ENCODE data around the gene USP17L15.
"Not testable (repeated sequence)": the region's sequence is repeated elsewhere in the genome, so short reads cannot be mapped to it uniquely, and the experiment has no call there.

Gene USP17L15, protein sequence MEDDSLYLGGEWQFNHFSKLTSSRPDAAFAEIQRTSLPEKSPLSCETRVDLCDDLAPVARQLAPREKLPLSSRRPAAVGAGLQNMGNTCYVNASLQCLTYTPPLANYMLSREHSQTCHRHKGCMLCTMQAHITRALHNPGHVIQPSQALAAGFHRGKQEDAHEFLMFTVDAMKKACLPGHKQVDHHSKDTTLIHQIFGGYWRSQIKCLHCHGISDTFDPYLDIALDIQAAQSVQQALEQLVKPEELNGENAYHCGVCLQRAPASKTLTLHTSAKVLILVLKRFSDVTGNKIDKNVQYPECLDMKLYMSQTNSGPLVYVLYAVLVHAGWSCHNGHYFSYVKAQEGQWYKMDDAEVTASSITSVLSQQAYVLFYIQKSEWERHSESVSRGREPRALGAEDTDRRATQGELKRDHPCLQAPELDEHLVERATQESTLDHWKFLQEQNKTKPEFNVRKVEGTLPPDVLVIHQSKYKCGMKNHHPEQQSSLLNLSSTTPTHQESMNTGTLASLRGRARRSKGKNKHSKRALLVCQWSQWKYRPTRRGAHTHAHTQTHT

DNA sequence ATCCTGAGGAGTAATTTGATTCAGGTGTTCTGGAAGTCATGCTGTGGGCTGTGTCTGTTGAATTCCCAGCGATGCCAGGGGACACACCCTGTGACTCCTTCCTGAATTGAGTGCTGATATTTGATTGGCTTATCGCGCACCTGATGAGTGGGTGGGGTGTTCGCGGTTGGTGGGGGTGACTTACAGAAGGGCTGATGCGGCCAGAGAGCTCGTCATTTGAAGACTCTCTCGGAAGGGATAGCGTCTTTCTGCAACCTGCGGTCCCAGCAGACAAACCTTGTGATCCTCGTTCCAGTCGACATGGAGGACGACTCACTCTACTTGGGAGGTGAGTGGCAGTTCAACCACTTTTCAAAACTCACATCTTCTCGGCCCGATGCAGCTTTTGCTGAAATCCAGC lies at the start of gene USP17L15:
Gene USP17L15 (plus strand): TSS at position 301 of the 400 bp plus-strand sequence. CDS start 0 bp downstream, at position 301.
- DNase-seq, result not testable (repeated sequence)

DNA sequence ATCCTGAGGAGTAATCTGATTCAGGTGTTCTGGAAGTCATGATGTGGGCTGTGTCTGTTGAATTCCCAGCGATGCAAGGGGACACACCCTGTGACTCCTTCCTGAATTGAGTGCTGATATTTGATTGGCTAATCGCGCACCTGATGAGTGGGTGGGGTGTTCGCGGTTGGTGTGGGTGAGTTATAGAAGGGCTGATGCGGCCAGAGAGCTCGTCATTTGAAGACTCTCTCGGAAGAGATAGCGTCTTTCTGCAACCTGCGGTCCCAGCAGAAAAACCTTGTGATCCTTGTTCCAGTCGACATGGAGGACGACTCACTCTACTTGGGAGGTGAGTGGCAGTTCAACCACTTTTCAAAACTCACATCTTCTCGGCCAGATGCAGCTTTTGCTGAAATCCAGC lies 23.8 kb upstream of the USP17L15 start, which contains the start of gene USP17L10:
Gene USP17L10 (plus strand): TSS at position 301 of the 400 bp plus-strand sequence. CDS start 0 bp downstream, at position 301.
- not testable (repeated sequence) for DNase-seq

DNA sequence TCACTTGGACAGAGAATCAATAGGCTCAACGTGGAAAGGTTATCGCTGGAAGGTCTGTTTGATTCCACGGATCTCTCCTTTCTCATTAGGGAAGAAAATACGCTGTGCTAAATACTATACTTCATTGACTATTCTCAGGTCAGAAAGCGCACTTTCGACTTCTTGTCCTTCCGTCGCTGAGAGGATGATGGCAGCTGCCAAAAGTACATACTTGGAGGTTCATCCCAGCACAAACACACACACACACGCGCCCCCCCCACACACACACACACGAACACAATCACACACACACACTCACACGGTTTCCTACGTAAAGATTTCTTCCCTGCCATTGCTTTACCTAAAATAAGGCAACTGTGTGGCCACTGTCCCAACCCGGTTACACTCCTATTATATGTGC lies 19.5 kb upstream of the USP17L15 start:
- DNase-seq, result not testable (repeated sequence)

DNA sequence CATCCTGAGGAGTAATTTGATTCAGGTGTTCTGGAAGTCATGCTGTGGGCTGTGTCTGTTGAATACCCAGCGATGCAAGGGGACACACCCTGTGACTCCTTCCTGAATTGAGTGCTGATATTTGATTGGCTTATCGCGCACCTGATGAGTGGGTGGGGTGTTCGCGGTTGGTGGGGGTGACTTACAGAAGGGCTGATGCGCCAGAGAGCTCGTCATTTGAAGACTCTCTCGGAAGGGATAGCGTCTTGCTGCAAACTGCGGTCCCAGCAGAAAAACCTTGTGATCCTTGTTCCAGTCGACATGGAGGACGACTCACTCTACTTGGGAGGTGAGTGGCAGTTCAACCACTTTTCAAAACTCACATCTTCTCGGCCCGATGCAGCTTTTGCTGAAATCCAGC lies 19.1 kb upstream of the USP17L15 start, which contains the start of gene USP17L11:
Gene USP17L11 (plus strand): TSS at position 301 of the 400 bp plus-strand sequence. CDS start 0 bp downstream, at position 301.
- DNase-seq, result not testable (repeated sequence)

DNA sequence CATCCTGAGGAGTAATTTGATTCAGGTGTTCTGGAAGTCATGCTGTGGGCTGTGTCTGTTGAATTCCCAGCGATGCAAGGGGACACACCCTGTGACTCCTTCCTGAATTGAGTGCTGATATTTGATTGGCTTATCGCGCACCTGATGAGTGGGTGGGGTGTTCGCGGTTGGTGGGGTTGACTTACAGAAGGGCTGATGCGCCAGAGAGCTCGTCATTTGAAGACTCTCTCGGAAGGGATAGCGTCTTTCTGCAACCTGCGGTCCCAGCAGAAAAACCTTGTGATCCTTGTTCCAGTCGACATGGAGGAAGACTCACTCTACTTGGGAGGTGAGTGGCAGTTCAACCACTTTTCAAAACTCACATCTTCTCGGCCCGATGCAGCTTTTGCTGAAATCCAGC lies 14.3 kb upstream of the USP17L15 start, which contains the start of gene USP17L12:
Gene USP17L12 (plus strand): TSS at position 301 of the 400 bp plus-strand sequence. CDS start 0 bp downstream, at position 301.
- not testable (repeated sequence) for DNase-seq

DNA sequence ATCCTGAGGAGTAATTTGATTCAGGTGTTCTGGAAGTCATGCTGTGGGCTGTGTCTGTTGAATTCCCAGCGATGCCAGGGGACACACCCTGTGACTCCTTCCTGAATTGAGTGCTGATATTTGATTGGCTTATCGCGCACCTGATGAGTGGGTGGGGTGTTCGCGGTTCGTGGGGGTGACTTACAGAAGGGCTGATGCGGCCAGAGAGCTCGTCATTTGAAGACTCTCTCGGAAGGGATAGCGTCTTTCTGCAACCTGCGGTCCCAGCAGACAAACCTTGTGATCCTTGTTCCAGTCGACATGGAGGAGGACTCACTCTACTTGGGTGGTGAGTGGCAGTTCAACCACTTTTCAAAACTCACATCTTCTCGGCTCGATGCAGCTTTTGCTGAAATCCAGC lies 9.6 kb upstream of the USP17L15 start, which contains the start of gene USP17L13:
Gene USP17L13 (plus strand): TSS at position 301 of the 400 bp plus-strand sequence. CDS start 0 bp downstream, at position 301.
- DNase-seq, result not testable (repeated sequence)

DNA sequence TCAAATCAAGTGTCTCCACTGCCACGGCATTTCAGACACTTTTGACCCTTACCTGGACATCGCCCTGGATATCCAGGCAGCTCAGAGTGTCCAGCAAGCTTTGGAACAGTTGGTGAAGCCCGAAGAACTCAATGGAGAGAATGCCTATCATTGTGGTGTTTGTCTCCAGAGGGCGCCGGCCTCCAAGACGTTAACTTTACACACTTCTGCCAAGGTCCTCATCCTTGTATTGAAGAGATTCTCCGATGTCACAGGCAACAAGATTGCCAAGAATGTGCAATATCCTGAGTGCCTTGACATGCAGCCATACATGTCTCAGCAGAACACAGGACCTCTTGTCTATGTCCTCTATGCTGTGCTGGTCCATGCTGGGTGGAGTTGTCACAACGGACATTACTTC lies 3.9 kb upstream of the USP17L15 start:
- not testable (repeated sequence) for DNase-seq

DNA sequence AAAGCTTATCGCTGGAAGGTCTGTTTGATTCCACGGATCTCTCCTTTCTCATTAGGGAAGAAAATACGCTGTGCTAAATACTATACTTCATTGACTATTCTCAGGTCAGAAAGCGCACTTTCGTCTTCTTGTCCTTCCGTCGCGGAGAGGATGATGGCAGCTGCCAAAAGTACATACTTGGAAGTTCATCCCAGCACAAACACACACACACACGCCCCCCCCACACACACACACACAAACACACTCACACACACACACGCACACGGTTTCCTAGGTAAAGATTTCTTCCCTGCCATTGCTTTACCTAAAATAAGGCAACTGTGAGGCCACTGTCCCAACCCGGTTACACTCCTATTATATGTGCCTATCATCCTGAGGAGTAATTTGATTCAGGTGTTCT lies 4.3 kb downstream of the USP17L15 start:
- not testable (repeated sequence) for DNase-seq

DNA sequence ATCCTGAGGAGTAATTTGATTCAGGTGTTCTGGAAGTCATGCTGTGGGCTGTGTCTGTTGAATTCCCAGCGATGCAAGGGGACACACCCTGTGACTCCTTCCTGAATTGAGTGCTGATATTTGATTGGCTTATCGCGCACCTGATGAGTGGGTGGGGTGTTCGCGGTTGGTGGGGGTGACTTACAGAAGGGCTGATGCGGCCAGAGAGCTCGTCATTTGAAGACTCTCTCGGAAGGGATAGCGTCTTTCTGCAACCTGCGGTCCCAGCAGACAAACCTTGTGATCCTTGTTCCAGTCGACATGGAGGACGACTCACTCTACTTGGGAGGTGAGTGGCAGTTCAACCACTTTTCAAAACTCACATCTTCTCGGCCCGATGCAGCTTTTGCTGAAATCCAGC lies 9.4 kb downstream of the USP17L15 start, which contains the start of gene USP17L17:
Gene USP17L17 (plus strand): TSS at position 301 of the 400 bp plus-strand sequence. CDS start 0 bp downstream, at position 301.
- not testable (repeated sequence) for DNase-seq

DNA sequence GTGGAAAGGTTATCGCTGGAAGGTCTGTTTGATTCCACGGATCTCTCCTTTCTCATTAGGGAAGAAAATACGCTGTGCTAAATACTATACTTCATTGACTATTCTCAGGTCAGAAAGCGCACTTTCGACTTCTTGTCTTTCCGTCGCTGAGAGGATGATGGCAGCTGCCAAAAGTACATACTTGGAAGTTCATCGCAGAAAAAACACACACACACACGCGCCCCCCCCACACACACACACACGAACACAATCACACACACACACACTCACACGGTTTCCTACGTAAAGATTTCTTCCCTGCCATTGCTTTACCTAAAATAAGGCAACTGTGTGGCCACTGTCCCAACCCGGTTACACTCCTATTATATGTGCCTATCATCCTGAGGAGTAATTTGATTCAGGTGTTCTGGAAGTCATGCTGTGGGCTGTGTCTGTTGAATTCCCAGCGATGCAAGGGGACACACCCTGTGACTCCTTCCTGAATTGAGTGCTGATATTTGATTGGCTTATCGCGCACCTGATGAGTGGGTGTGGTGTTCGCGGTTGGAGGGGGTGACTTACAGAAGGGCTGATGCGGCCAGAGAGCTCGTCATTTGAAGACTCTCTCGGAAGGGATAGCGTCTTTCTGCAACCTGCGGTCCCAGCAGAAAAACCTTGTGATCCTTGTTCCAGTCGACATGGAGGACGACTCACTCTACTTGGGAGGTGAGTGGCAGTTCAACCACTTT lies 13.9 kb downstream of the USP17L15 start, which contains the start of gene USP17L18:
Gene USP17L18 (plus strand): TSS at position 678 of the 728 bp plus-strand sequence. CDS start 0 bp downstream, at position 678.
- DNase-seq, result not testable (repeated sequence)

DNA sequence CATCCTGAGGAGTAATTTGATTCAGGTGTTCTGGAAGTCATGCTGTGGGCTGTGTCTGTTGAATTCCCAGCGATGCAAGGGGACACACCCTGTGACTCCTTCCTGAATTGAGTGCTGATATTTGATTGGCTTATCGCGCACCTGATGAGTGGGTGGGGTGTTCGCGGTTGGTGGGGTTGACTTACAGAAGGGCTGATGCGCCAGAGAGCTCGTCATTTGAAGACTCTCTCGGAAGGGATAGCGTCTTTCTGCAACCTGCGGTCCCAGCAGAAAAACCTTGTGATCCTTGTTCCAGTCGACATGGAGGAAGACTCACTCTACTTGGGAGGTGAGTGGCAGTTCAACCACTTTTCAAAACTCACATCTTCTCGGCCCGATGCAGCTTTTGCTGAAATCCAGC lies 18.9 kb downstream of the USP17L15 start, which contains the start of gene USP17L19:
Gene USP17L19 (plus strand): TSS at position 301 of the 400 bp plus-strand sequence. CDS start 0 bp downstream, at position 301.
- DNase-seq, result not testable (repeated sequence)

DNA sequence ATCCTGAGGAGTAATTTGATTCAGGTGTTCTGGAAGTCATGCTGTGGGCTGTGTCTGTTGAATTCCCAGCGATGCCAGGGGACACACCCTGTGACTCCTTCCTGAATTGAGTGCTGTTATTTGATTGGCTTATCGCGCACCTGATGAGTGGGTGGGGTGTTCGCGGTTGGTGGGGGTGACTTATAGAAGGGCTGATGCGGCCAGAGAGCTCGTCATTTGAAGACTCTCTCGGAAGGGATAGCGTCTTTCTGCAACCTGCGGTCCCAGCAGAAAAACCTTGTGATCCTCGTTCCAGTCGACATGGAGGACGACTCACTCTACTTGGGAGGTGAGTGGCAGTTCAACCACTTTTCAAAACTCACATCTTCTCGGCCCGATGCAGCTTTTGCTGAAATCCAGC lies 23.6 kb downstream of the USP17L15 start, which contains the start of gene USP17L20:
Gene USP17L20 (plus strand): TSS at position 301 of the 400 bp plus-strand sequence. CDS start 0 bp downstream, at position 301.
- not testable (repeated sequence) for DNase-seq

DNA sequence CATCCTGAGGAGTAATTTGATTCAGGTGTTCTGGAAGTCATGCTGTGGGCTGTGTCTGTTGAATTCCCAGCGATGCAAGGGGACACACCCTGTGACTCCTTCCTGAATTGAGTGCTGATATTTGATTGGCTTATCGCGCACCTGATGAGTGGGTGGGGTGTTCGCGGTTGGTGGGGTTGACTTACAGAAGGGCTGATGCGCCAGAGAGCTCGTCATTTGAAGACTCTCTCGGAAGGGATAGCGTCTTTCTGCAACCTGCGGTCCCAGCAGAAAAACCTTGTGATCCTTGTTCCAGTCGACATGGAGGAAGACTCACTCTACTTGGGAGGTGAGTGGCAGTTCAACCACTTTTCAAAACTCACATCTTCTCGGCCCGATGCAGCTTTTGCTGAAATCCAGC lies 28.4 kb downstream of the USP17L15 start, which contains the start of gene USP17L21:
Gene USP17L21 (plus strand): TSS at position 301 of the 400 bp plus-strand sequence. CDS start 0 bp downstream, at position 301.
- not testable (repeated sequence) for DNase-seq

DNA sequence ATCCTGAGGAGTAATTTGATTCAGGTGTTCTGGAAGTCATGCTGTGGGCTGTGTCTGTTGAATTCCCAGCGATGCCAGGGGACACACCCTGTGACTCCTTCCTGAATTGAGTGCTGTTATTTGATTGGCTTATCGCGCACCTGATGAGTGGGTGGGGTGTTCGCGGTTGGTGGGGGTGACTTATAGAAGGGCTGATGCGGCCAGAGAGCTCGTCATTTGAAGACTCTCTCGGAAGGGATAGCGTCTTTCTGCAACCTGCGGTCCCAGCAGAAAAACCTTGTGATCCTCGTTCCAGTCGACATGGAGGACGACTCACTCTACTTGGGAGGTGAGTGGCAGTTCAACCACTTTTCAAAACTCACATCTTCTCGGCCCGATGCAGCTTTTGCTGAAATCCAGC lies 33.1 kb downstream of the USP17L15 start, which contains the start of gene USP17L22:
Gene USP17L22 (plus strand): TSS at position 301 of the 400 bp plus-strand sequence. CDS start 0 bp downstream, at position 301.
- not testable (repeated sequence) for DNase-seq

DNA sequence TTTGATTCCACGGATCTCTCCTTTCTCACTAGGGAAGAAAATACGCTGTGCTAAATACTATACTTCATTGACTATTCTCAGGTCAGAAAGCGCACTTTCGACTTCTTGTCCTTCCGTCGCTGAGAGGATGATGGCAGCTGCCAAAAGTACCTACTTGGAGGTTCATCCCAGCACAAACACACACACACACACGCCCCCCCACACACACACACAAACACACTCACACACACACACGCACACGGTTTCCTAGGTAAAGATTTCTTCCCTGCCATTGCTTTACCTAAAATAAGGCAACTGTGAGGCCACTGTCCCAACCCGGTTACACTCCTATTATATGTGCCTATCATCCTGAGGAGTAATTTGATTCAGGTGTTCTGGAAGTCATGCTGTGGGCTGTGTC lies 37.5 kb downstream of the USP17L15 start:
- DNase-seq, result not testable (repeated sequence)

Measured in activated effector memory CD4-positive, alpha-beta T cell treated with Interleukin-2 at 50 U/mL for 16 hours (primary cell).